Stimulated activated CD8-positive, alpha-beta memory T cell treated with anti-CD3 and anti-CD28 coated beads, Interleukin-4, amount 100 ng/mL, for 48 hours (primary cell): Measurements from ENCODE around the gene LDAH.

Source experiments
- DNase-seq: peaks from one replicate; pipeline ENCODE4 v3.0.0-alpha.2; 2020

Gene LDAH

GRCh38 chr2:20771299-20771698 is 51.6 kb downstream of the LDAH start:
- no peak for DNase-seq

DNA sequence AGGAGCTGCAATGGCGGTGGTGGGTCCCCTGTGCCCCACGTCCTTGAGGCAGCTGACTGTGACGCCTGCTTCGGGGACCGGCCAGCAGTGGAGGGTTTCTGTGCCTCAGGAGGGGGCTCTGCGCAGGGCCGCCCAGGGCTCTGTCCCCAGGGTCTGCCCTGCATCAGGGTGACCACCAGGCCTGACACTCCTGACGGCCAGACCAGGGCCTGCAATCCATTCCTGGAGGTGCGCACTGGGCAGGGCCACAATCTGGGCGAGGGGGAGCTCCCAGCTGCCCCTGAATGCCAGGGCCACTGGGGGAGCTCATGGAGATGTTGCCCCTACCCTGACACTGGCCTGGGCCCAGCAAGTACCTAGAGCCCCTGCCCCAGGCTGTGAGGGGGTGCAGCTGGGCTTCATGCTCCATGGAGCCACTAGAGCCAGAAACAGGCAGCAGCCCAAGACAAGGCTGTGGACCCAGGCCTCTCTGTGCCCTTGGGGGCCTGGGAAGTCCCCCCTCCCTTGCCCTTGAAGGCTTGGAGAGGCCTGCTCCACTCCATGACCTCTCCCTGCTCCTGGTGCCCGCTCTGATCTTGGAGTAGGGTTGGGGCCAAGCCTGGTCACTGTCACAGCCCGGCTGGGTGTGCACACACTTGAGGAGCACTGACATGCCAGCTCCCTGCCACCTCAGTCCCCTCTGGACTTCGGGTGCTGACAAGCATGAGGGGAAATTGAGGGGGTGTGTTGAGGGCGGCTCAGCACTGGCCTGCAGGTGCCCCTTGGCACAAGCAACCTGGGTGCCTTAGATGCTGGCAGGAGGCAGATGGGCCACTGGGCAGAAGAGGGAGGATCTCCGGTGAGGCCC is 55.9 kb downstream of the LDAH start:
- no peak for DNase-seq

GRCh38 chr2:20766213-20766612 is 56.7 kb downstream of the LDAH start:
- DNase-seq: no peak

DNA sequence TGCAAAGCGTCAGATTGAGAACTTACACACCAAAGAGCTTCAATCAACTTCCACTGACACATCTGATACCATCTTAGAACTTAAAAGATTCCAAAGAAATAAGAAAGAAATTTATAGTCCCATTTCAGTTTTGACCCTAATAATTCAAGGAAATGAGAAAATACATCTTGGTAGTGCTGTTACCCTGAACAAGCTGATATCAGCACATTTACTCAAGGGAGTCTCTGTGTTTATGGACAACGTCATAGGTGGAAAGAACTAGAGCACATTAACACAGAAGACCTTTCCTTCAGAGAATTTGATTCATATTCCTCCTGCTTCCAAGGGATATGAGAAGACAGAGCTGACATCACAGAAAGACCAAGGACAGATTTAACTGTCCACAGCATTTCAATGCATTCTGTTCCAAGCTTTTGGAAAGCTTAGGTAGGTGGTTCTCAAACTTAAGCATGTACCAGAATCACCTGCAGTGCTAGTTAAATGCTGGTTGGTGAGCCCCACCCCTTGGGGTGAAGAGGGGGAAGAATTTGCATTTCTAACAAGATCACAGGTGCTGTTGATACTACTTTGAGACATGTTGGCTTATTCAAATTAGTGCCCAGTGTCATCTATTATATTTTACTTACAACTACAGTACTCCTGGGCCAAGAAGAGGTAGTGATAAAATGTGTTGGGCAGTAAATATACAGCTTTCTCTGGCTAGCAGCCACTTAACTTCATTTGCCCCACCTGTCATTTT is 59.8 kb downstream of the LDAH start:
- DNase-seq: no peak

DNA sequence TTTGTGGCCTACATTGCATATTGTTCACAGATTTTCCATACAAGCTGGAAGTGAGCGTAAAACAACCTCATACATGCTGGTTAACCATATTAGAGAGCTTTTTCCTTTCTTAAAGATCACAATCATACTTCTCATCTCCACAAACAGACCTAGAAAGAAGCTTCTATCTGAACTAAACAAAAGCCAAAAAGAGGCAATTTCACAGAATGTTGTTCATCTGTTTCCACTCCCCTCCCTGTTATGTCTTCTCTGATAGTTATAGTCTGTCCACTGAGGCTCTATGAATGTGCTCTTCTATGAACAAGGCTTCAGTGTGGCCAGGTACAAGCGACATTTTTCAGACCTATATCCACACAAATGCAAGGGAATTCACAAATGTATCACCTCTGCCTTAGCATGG is 63.4 kb downstream of the LDAH start:
- DNase-seq: no peak

DNA sequence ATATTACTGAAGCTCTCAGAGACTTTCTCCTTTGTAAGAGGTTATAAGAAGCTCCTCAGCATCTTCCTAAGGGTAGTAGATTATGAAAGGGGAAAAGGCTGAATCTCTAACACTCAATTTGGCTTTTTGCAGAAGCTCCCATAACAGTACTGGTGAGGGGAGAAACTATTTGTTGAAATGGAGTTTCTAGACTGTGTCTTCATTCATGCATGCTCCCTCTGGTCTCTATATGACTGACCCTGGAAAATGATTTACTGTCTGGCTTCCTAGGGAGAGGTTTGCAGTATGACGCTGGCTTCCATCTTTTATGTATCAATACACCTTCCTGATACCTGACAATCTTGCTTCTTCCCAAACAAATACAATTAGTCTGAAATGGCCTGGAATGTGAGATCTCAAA is 63.9 kb downstream of the LDAH start:
- no peak for DNase-seq

- DNase-seq: no peak
Observed at GRCh38 chr2:20757405-20758090, 65.4 kb downstream of the LDAH start.

GRCh38 chr2:20755132-20755800 is 67.6 kb downstream of the LDAH start:
- no peak for DNase-seq

DNA sequence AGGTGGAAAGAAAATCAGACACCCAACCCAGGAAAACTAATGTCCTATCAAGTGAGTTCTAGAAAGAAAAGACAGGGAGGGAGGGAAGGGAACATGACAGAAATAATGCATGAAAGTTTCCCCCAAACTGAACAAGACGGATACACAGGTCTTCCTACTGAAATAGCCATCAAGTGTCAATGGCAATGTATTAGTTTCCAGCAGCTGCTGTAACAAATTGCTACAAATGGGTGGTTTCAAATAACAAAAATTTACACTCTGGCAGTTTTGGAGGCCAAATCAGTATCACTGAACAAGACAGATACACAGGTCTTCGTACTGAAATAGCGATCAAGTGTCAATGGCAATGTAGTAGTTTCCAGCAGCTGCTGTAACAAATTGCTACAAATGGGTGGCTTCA is 70.6 kb downstream of the LDAH start:
- DNase-seq: no peak

GRCh38 chr2:20747317-20747716 is 75.6 kb downstream of the LDAH start:
- no peak for DNase-seq

DNA sequence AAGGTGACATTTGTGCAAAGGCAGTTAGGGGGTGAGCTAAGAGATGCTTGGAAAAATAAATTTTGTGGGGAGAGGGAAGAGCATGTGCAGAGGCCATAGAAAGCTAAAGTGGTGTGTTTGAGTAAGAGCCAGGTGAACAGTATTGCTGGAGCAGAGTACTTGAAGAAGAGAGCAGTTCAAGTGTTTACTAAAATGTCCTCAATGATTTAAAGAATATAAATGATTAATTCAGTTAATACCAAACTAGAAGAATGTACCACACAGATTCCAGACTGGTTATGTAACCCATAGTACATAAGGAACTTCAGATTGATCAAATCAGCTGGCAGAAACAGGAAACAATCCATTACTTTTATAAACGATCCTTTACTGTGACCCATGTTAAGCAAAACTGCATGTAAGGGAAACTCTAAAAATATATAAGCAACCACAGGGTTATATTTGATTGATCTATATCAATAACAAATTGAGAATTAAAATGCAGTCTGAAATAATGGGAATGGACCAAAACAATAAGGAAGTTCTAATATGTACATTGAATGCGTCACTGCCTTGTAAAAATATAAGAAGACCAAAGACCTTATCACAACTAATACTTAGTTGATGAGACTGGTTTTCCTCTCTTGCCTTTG is 76.9 kb downstream of the LDAH start:
- DNase-seq: no peak

- DNase-seq: no peak
Observed at GRCh38 chr2:20744366-20745335, 78.2 kb downstream of the LDAH start.

DNA sequence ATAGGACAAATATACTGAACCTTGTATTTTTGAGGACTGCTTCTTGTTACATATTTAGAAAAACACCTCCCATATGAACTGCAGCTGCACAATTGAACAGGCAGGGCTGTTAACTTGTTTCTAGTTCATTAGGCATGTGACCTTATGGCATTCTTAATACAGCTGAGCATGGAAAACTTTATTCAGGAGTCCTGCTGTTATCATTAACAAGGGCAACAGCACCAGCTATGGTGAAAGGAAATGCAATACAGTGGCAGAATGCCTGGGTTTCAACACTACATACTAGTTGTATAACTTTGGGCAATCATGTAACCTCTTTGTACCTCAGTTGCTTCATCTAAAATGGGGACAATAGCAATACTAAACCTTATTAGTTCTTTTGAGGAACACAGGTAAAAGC is 84.1 kb downstream of the LDAH start:
- DNase-seq: no peak

GRCh38 chr2:20737505-20737904 is 85.4 kb downstream of the LDAH start:
- DNase-seq: no peak

DNA sequence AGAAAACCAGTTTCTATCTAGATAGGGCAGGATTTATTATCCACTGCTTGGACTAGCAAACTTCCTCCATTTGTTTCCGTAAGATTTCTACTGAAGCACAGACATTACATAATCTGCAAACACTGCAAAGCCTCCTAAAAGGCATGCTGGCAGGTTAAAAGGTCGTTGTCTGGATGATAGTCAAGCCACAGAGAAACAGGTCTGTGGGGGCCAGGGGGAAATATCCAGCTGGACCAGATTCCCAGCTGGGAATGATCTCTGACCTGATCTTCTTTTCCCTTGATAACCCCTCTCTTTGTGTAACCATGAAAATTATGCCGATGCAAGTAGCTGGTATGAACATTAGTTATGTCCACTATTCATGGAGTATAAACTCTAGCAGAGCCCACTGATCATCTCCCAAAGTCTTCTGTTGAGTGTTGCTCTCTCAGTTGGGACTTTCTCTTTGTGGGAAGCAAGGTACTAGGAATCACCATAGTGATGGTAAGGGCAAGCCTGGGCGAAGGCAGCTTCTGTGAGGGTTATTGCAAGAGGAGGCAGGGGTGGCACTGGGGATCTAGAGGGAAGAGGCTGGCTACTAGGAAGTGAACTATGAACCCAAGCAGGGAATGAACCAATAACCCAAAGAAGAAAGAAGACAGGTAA is 94.7 kb downstream of the LDAH start:
- no peak for DNase-seq

GRCh38 chr2:20726913-20727312 is 96.0 kb downstream of the LDAH start:
- no peak for DNase-seq

- no peak for DNase-seq
Observed at GRCh38 chr2:20725782-20726181, 97.1 kb downstream of the LDAH start.

GRCh38 chr2:20724500-20725053 is 98.3 kb downstream of the LDAH start:
- DNase-seq: no peak

- no peak for DNase-seq
Observed at GRCh38 chr2:20723543-20723942, 99.4 kb downstream of the LDAH start.

- no peak for DNase-seq
Observed at GRCh38 chr2:20722592-20723240, 100.2 kb downstream of the LDAH start.
